SK-N-SH (cell line): Measurements from ENCODE around the gene SLC39A9. TPM values are rescaled to one million over a fixed set of nuclear protein-coding genes. Genes with fewer than 3 reads are reported as not detected.

Experiments used
- CTCF ChIA-PET: fragments of 300-600, 350-600 bp; formaldehyde crosslinking; extraction: SDS; loops from one replicate; lab custom pipeline; 2021; lab: Yijun Ruan, JAX
- POLR2A ChIA-PET: fragments of 350-600 bp; sonication (Branson Sonifier 250); formaldehyde crosslinking; extraction: SDS; loops from one replicate; lab custom pipeline; 2020; ENCODE audit warnings: antibody characterized with exemption, inconsistent platforms; lab: Yijun Ruan, JAX
- DNase-seq: peaks from one replicate; pipeline ENCODE4 v3.0.0; 2012
- H2AFZ ChIP-seq: fragments of 200-600 bp; sonication (generic); 2 replicates; pipeline ENCODE4 v1.8.1; 2016; ENCODE audit warnings: antibody characterized with exemption, mild to moderate bottlenecking, low read depth
- H3F3A ChIP-seq: fragments of 200-600 bp; sonication (generic); replicated peaks from 2 replicates; pipeline ENCODE3; 2016; ENCODE audit warnings: antibody characterized with exemption, mild to moderate bottlenecking; ENCODE audit not compliant: insufficient read depth
- H3K27ac ChIP-seq, 2 experiments: fragments of 200-500 bp in 1 of 2; fragments of 200-600 bp in 1 of 2; sonication (Bioruptor generic) in 1 of 2; sonication (generic), shearing (Covaris generic) in 1 of 2; 2 replicates each; pipeline versions ENCODE4 v1.5.1 to v1.6.1; 2014 to 2016; ENCODE audit warnings: low read depth in 2 of 2, inconsistent platforms in 1 of 2, low read length in 1 of 2, mild to moderate bottlenecking in 1 of 2, mixed read lengths in 1 of 2
- H3K27me3 ChIP-seq: fragments of 200-600 bp; sonication (generic), shearing (Covaris generic); 2 replicates; pipeline ENCODE4 v1.6.1; 2016; ENCODE audit warnings: mixed run types; ENCODE audit not compliant: insufficient read depth
- H3K36me3 ChIP-seq, 2 experiments: fragments of 200-500 bp in 1 of 2; fragments of 200-600 bp in 1 of 2; sonication (Bioruptor generic) in 1 of 2; sonication (generic) in 1 of 2; replicated peaks in 1 of 2; 2 replicates each; pipeline versions ENCODE3 to v1.5.1; 2014 to 2016; ENCODE audit warnings: low read length in 1 of 2, mild to moderate bottlenecking in 1 of 2; ENCODE audit not compliant: insufficient read depth in 2 of 2, control insufficient read depth in 1 of 2
- H3K4me1 ChIP-seq, 2 experiments: fragments of 200-500 bp in 1 of 2; fragments of 200-600 bp in 1 of 2; sonication (Bioruptor generic) in 1 of 2; sonication (generic), shearing (Covaris generic) in 1 of 2; 2 replicates each; pipeline versions ENCODE4 v1.5.1 to v1.6.1; 2014 to 2016; ENCODE audit warnings: low read depth in 1 of 2, low read length in 1 of 2, mixed run types in 1 of 2; ENCODE audit not compliant: insufficient read depth in 2 of 2, control insufficient read depth in 1 of 2
- H3K4me2 ChIP-seq: fragments of 200-600 bp; sonication (generic), shearing (Covaris generic); 2 replicates; pipeline ENCODE4 v1.6.1; 2017; ENCODE audit warnings: mixed run types
- H3K4me3 ChIP-seq, 2 experiments: fragments of 200-500 bp in 1 of 2; fragments of 200-600 bp in 1 of 2; sonication (Bioruptor generic) in 1 of 2; sonication (generic), shearing (Covaris generic) in 1 of 2; 2 replicates each; pipeline versions ENCODE4 v1.5.1 to v1.8.1; 2014 to 2016; ENCODE audit warnings: low read depth in 2 of 2, inconsistent platforms in 1 of 2, low read length in 1 of 2, mild to moderate bottlenecking in 1 of 2, mixed read lengths in 1 of 2, moderate library complexity in 1 of 2
- H3K79me2 ChIP-seq: fragments of 200-600 bp; sonication (generic); 2 replicates; pipeline ENCODE4 v1.8.1; 2017; ENCODE audit warnings: mild to moderate bottlenecking; ENCODE audit not compliant: insufficient read depth
- H3K9ac ChIP-seq: fragments of 200-600 bp; sonication (generic); 2 replicates; pipeline ENCODE4 v1.6.1; 2017; ENCODE audit warnings: mixed run types
- H3K9me2 ChIP-seq: fragments of 200-600 bp; sonication (generic); 2 replicates; pipeline ENCODE4 v1.6.1; 2017; ENCODE audit warnings: mixed run types
- H3K9me3 ChIP-seq: fragments of 200-600 bp; sonication (generic); 2 replicates; pipeline ENCODE4 v1.6.1; 2017; ENCODE audit warnings: mixed run types, mild to moderate bottlenecking, moderate library complexity
- H4K20me1 ChIP-seq: fragments of 200-600 bp; sonication (generic); 2 replicates; pipeline ENCODE4 v1.6.1; 2017; ENCODE audit warnings: mild to moderate bottlenecking, mixed run types; ENCODE audit not compliant: insufficient read depth
- CHD2 ChIP-seq: fragments of 150-350 bp; IDR thresholded peaks from 2 replicates; pipeline ENCODE4 v1.6.1; 2018; ENCODE audit warnings: low read length; ENCODE audit not compliant: partially characterized antibody
- FOXM1 ChIP-seq: IDR thresholded peaks from 2 replicates; pipeline ENCODE4 v1.4.0; 2012; ENCODE audit warnings: low read depth, mild to moderate bottlenecking
- JUND ChIP-seq: IDR thresholded peaks from 2 replicates; pipeline ENCODE4 v1.4.0; 2012
- NRF1 ChIP-seq: IDR thresholded peaks from 2 replicates; pipeline ENCODE4 v1.6.1; 2012; ENCODE audit warnings: low read depth, mild to moderate bottlenecking, low read length
- RAD21 ChIP-seq: IDR thresholded peaks from 2 replicates; pipeline ENCODE4 v1.6.1; 2012; ENCODE audit warnings: mild to moderate bottlenecking, low read length
- RCOR1 ChIP-seq: fragments of 150-350 bp; IDR thresholded peaks from 2 replicates; pipeline ENCODE4 v1.6.1; 2017; ENCODE audit warnings: antibody characterized with exemption, low read length
- TAF1 ChIP-seq: IDR thresholded peaks from 2 replicates; pipeline ENCODE4 v1.6.1; 2012; ENCODE audit warnings: low read depth, mild to moderate bottlenecking, low read length, moderate library complexity, borderline replicate concordance
- YY1 ChIP-seq: IDR thresholded peaks from 2 replicates; pipeline ENCODE4 v1.4.0; 2012; ENCODE audit warnings: low read depth, mild to moderate bottlenecking
- WGBS: methylation state at CpG from one replicate; pipeline ENCODE4 v1.1.6; 2017; ENCODE audit warnings: low lambda C conversion rate; 5-methylcytosine and 5-hydroxymethylcytosine counted together
- polyA plus RNA-seq, 3 experiments: library from polyadenylated mRNA; depleted of rRNA; stranded (reverse); fragments of >200 nt; gene quantifications; 2 replicates each; pipeline ENCODE4 v1.2.3, GENCODE V29; 2012
- TF ChIP-seq, protein P1 (sequence below): IDR thresholded peaks from 2 replicates; pipeline ENCODE4 v1.4.0; 2012; ENCODE audit warnings: low read depth
- TF ChIP-seq, protein P2 (sequence below): fragments of 150-350 bp; IDR thresholded peaks from 2 replicates; pipeline ENCODE4 v1.6.1; 2017; ENCODE audit warnings: antibody characterized with exemption, low read length, low read depth, borderline replicate concordance
- TF ChIP-seq, protein P3 (sequence below): fragments of 150-350 bp; IDR thresholded peaks from 2 replicates; pipeline ENCODE4 v1.6.1; 2016; ENCODE audit warnings: mild to moderate bottlenecking, low read depth, low read length
- TF ChIP-seq, protein P4 (sequence below): IDR thresholded peaks from 2 replicates; pipeline ENCODE4; 2012
- TF ChIP-seq, protein P5 (sequence below): IDR thresholded peaks from 2 replicates; pipeline ENCODE4 v1.4.0; 2012; ENCODE audit warnings: low read depth, borderline replicate concordance

The SLC39A9 gene
- polyA plus RNA-seq, 1 of the 3 experiments (the other 2 are of a cell fraction), result 39.8 TPM

DNA sequence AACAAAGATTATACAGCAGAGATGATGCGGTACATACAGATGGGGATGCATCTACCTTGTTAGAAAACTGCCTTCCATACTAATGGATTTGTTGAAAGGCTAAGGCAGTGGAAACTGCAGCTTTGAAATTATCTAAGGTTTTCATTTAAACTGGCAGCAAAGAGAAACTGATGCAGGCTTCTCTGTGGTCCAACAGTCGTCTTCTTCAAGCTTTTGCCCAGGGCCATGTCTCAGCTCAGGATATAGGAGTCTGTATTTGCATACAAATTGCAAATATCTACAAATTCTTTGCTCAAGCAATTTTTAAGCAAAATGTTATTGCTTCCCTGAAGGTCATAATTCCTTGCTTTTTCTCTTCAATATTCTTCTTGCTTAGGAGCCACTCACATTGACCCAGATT is 34.1 kb upstream of the SLC39A9 start (continued):
- TF ChIP-seq CHD2 (no peak), FOXM1 (no peak), RAD21 (no peak)

DNA sequence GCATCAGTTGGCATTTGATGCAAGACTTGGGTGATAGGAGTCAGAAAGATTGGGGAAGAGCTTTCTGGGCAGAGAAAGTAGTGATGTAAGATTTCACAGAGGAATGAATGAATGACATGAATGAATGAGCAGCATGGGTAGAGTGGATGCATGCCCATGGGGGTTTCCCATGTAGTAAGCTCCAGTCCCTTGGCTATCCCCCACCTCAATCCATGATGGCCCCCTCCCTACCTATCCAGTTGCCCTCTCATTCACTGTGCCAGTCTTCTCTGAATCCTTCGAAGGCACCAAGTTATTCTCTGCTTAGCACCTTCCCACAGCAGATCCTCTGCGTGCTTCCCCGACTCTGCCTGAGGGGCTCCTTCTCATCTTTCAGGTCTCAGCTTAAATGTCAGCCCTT is 32.4 kb upstream of the SLC39A9 start:
- Histone ChIP-seq H3K4me2 (no peak overlapping the region), H2AFZ (no peak overlapping the region), H3K79me2 (no peaks in the 10 kb centered on the region), H3K9me3 (no peaks in the 10 kb centered on the region), H3K4me1 (peaks cover 0 to 7% of the 10 kb centered on the region in 2 experiments; a peak in 1 of 4 replicates)
- TF ChIP-seq TAF1, result no peak
- TF ChIP-seq, protein P1, sequence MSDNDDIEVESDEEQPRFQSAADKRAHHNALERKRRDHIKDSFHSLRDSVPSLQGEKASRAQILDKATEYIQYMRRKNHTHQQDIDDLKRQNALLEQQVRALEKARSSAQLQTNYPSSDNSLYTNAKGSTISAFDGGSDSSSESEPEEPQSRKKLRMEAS, result no peak
- TF ChIP-seq, protein P2, sequence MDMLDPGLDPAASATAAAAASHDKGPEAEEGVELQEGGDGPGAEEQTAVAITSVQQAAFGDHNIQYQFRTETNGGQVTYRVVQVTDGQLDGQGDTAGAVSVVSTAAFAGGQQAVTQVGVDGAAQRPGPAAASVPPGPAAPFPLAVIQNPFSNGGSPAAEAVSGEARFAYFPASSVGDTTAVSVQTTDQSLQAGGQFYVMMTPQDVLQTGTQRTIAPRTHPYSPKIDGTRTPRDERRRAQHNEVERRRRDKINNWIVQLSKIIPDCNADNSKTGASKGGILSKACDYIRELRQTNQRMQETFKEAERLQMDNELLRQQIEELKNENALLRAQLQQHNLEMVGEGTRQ, result no peak
- no peak for TF ChIP-seq YY1
- TF ChIP-seq, protein P3, sequence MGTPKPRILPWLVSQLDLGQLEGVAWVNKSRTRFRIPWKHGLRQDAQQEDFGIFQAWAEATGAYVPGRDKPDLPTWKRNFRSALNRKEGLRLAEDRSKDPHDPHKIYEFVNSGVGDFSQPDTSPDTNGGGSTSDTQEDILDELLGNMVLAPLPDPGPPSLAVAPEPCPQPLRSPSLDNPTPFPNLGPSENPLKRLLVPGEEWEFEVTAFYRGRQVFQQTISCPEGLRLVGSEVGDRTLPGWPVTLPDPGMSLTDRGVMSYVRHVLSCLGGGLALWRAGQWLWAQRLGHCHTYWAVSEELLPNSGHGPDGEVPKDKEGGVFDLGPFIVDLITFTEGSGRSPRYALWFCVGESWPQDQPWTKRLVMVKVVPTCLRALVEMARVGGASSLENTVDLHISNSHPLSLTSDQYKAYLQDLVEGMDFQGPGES, result no peak
- no peak for TF ChIP-seq NRF1
- TF ChIP-seq, protein P4, sequence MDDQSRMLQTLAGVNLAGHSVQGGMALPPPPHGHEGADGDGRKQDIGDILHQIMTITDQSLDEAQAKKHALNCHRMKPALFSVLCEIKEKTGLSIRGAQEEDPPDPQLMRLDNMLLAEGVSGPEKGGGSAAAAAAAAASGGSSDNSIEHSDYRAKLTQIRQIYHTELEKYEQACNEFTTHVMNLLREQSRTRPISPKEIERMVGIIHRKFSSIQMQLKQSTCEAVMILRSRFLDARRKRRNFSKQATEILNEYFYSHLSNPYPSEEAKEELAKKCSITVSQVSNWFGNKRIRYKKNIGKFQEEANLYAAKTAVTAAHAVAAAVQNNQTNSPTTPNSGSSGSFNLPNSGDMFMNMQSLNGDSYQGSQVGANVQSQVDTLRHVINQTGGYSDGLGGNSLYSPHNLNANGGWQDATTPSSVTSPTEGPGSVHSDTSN, result no peak
- TF ChIP-seq JUND, result no peak
- TF ChIP-seq, protein P5, sequence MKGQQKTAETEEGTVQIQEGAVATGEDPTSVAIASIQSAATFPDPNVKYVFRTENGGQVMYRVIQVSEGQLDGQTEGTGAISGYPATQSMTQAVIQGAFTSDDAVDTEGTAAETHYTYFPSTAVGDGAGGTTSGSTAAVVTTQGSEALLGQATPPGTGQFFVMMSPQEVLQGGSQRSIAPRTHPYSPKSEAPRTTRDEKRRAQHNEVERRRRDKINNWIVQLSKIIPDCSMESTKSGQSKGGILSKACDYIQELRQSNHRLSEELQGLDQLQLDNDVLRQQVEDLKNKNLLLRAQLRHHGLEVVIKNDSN, result no peak
- no peak for TF ChIP-seq RCOR1
- TF ChIP-seq, all 33 proteins: peak for 0
- H4K20me1 ChIP-seq, result no peaks in the 10 kb centered on the region
- POLR2A ChIA-PET, result no interaction called here
- no peak for DNase-seq
- H3K9me2 ChIP-seq, result no peaks in the 10 kb centered on the region
- H3K27ac ChIP-seq, result no peak overlapping the region
- no peaks in the 10 kb centered on the region for H3F3A ChIP-seq
- no peaks in the 10 kb centered on the region for H3K36me3 ChIP-seq
- CTCF ChIA-PET, result interaction anchor here (0.7 to 9.0 kb wide), 4 partner anchors 94 to 125 kb away, joined by 3 to 92 read pairs (median 4); partner anchors contain the start of gene GALNT16
- no peak overlapping the region for H3K9ac ChIP-seq
- H3K27me3 ChIP-seq, result no peaks in the 10 kb centered on the region
- H3K4me3 ChIP-seq, result no peak overlapping the region
- WGBS, result 95% methylated on average over 3 of the region's 3 CpGs
